H1 (cell line): ENCODE measurements around the gene GLRB. TPM values are rescaled to one million over a fixed set of nuclear protein-coding genes. Genes with fewer than 3 reads are reported as not detected.
"Not testable (repeated sequence)": the region's sequence is repeated elsewhere in the genome, so short reads cannot be mapped to it uniquely, and the experiment has no call there.

Experiments used
- CTCF ChIA-PET: fragments of 300-600 bp; sonication (Branson Sonifier 250); formaldehyde crosslinking; loops from one replicate; lab custom pipeline; 2021; ENCODE audit not compliant: partially characterized antibody; lab: Charles Lee
- POLR2A ChIA-PET: fragments of 300-600 bp; sonication (Branson Sonifier 250); formaldehyde crosslinking; loops from one replicate; lab custom pipeline; 2021; ENCODE audit warnings: inconsistent platforms; ENCODE audit not compliant: partially characterized antibody; lab: Charles Lee
- DNase-seq, 2 experiments: peaks; one replicate each; pipeline versions ENCODE4 v3.0.0 to v3.0.0-alpha.2; 2010 to 2022; ENCODE audit warnings: low spot score in 2 of 2, low read depth in 1 of 2, mixed read lengths in 1 of 2
- FAIRE-seq: peaks from 2 replicates; lab custom pipeline; 2011; peaks lifted over from hg19 to GRCh38; lab: Jason Lieb, UNC
- H2AFZ ChIP-seq: 2 replicates; pipeline ENCODE4 v1.8.1; 2012; ENCODE audit warnings: low read length, inconsistent platforms
- H2AK5ac ChIP-seq: 2 replicates; pipeline ENCODE4 v1.6.1; 2013; ENCODE audit warnings: low read depth, low read length
- H2BK120ac ChIP-seq: replicated peaks from 2 replicates; pipeline ENCODE3; 2013; ENCODE audit warnings: low read depth, low read length, inconsistent platforms
- H2BK12ac ChIP-seq: 2 replicates; pipeline ENCODE4 v1.6.1; 2013; ENCODE audit warnings: low read depth, low read length
- H2BK15ac ChIP-seq: 2 replicates; pipeline ENCODE4 v1.6.1; 2013; ENCODE audit warnings: low read length
- H2BK20ac ChIP-seq: 2 replicates; pipeline ENCODE4 v1.6.1; 2013; ENCODE audit warnings: low read length
- H2BK5ac ChIP-seq: 2 replicates; pipeline ENCODE4 v1.6.1; 2013; ENCODE audit warnings: low read depth, low read length
- H3K14ac ChIP-seq: 2 replicates; pipeline ENCODE4 v1.6.1; 2013; ENCODE audit warnings: inconsistent platforms; ENCODE audit not compliant: insufficient read length
- H3K18ac ChIP-seq: 2 replicates; pipeline ENCODE4 v1.6.1; 2013; ENCODE audit warnings: low read length; ENCODE audit errors: extremely low read depth
- H3K23ac ChIP-seq: 2 replicates; pipeline ENCODE4 v1.6.1; 2013; ENCODE audit warnings: inconsistent platforms; ENCODE audit not compliant: insufficient read length
- H3K23me2 ChIP-seq: 2 replicates; pipeline ENCODE4 v1.6.1; 2013; ENCODE audit warnings: low read depth, low read length
- H3K27ac ChIP-seq: 2 replicates; pipeline ENCODE4 v1.6.1; 2011; ENCODE audit warnings: low read depth, low read length, inconsistent platforms
- H3K27me3 ChIP-seq, 4 experiments: replicated peaks in 1 of 4; 1 replicate in 1 of 4; 2 replicates in 3 of 4; pipeline versions ENCODE4 v1.6.1 to v1.8.1; 2011 to 2013; ENCODE audit warnings: low read length in 3 of 4, mild to moderate bottlenecking in 3 of 4, inconsistent platforms in 2 of 4, mixed read lengths in 2 of 4, moderate library complexity in 1 of 4; ENCODE audit not compliant: control insufficient read depth in 3 of 4, insufficient read depth in 3 of 4; ENCODE audit errors: extremely low read depth in 1 of 4
- H3K36me3 ChIP-seq, 4 experiments: 2 replicates each; pipeline versions ENCODE4 v1.6.1 to v1.8.1; 2011 to 2013; ENCODE audit warnings: mild to moderate bottlenecking in 4 of 4, low read length in 3 of 4, moderate library complexity in 2 of 4, control low read depth in 1 of 4, inconsistent platforms in 1 of 4; ENCODE audit not compliant: insufficient read depth in 4 of 4, control insufficient read depth in 2 of 4
- H3K4ac ChIP-seq: replicated peaks from 2 replicates; pipeline ENCODE3; 2013; ENCODE audit warnings: low read length, low read depth, mixed read lengths, inconsistent platforms; ENCODE audit not compliant: insufficient read length
- H3K4me1 ChIP-seq, 4 experiments: replicated peaks in 1 of 4; 1 replicate in 1 of 4; 2 replicates in 3 of 4; pipeline versions ENCODE4 v1.6.1 to v1.8.1; 2011 to 2013; ENCODE audit warnings: low read length in 3 of 4, inconsistent platforms in 2 of 4, mixed read lengths in 1 of 4; ENCODE audit not compliant: insufficient read depth in 4 of 4, control insufficient read depth in 3 of 4
- H3K4me2 ChIP-seq, 2 experiments: 2 replicates each; pipeline versions ENCODE4 v1.6.1 to v1.8.1; 2011 to 2013; ENCODE audit warnings: low read depth in 2 of 2, low read length in 2 of 2, control low read depth in 1 of 2, inconsistent platforms in 1 of 2, mild to moderate bottlenecking in 1 of 2; ENCODE audit not compliant: insufficient read depth in 1 of 2
- H3K4me3 ChIP-seq, 4 experiments: fragments of 200-600, 300-600 bp in 1 of 4; sonication (generic), shearing (Covaris generic), sonication (Bioruptor Twin) in 1 of 4; 2 replicates each; pipeline versions ENCODE4 v1.5.1 to v1.8.1; 2011 to 2016; ENCODE audit warnings: low read length in 4 of 4, low read depth in 3 of 4, control low read depth in 2 of 4, inconsistent platforms in 2 of 4, mild to moderate bottlenecking in 2 of 4, mixed read lengths in 1 of 4, moderate library complexity in 1 of 4; ENCODE audit not compliant: insufficient read depth in 2 of 4; ENCODE audit errors: extremely low read depth in 1 of 4
- H3K56ac ChIP-seq: replicated peaks from 2 replicates; pipeline ENCODE3; 2013; ENCODE audit warnings: low read depth, mild to moderate bottlenecking, mixed read lengths, low read length, inconsistent platforms; ENCODE audit not compliant: insufficient read length
- H3K79me1 ChIP-seq: 2 replicates; pipeline ENCODE4 v1.6.1; 2013; ENCODE audit warnings: low read depth, low read length, control low read depth
- H3K79me2 ChIP-seq, 2 experiments: 2 replicates each; pipeline versions ENCODE4 v1.6.1 to v1.8.1; 2012 to 2013; ENCODE audit warnings: low read length in 2 of 2, mild to moderate bottlenecking in 2 of 2, inconsistent platforms in 1 of 2; ENCODE audit not compliant: insufficient read depth in 2 of 2, control insufficient read depth in 1 of 2
- H3K9ac ChIP-seq, 4 experiments: replicated peaks in 1 of 4; 1 replicate in 1 of 4; 2 replicates in 3 of 4; pipeline versions ENCODE4 v1.6.1 to v1.8.1; 2011 to 2013; ENCODE audit warnings: low read depth in 3 of 4, low read length in 3 of 4, control low read depth in 2 of 4, mild to moderate bottlenecking in 2 of 4, moderate library complexity in 2 of 4, inconsistent platforms in 1 of 4; ENCODE audit errors: extremely low read depth in 1 of 4
- H3K9me3 ChIP-seq, 2 experiments: 2 replicates each; pipeline versions ENCODE4 v1.6.1 to v1.8.1; 2012 to 2013; ENCODE audit warnings: mild to moderate bottlenecking in 2 of 2, moderate library complexity in 2 of 2, control low read depth in 1 of 2, inconsistent platforms in 1 of 2, low read depth in 1 of 2, low read length in 1 of 2, mixed read lengths in 1 of 2; ENCODE audit not compliant: insufficient read depth in 2 of 2
- H4K20me1 ChIP-seq, 2 experiments: replicated peaks in 1 of 2; 2 replicates each; pipeline versions ENCODE3 to v1.8.1; 2011 to 2013; ENCODE audit warnings: inconsistent platforms in 2 of 2, low read length in 2 of 2, mild to moderate bottlenecking in 1 of 2; ENCODE audit not compliant: insufficient read depth in 2 of 2, control insufficient read depth in 1 of 2
- H4K5ac ChIP-seq: 2 replicates; pipeline ENCODE4 v1.6.1; 2013; ENCODE audit warnings: low read length, low read depth, mixed read lengths, inconsistent platforms; ENCODE audit not compliant: insufficient read length
- H4K8ac ChIP-seq: 2 replicates; pipeline ENCODE4 v1.8.0; 2013; ENCODE audit warnings: mild to moderate bottlenecking, moderate library complexity, low read length, inconsistent platforms; ENCODE audit not compliant: insufficient read depth; ENCODE audit errors: extremely low read depth
- H4K91ac ChIP-seq: replicated peaks from 2 replicates; pipeline ENCODE3; 2013; ENCODE audit warnings: low read length, mixed read lengths, inconsistent platforms; ENCODE audit not compliant: insufficient read length
- SP2 ChIP-seq: IDR thresholded peaks from 2 replicates; pipeline ENCODE4 v1.6.1; 2012; ENCODE audit warnings: mild to moderate bottlenecking, low read length, inconsistent platforms
- WGBS, 2 experiments: shearing (Covaris generic) in 1 of 2; methylation state at CpG; one replicate each; pipeline versions ENCODE4 v1.1.6 to v1.1.7; 2013 to 2015; ENCODE audit warnings: low lambda C conversion rate in 2 of 2, mixed read lengths in 2 of 2, inconsistent platforms in 1 of 2, low coverage in 1 of 2, missing lambda C conversion rate in 1 of 2; ENCODE audit not compliant: insufficient replicate concordance in 2 of 2, insufficient coverage in 1 of 2, insufficient read length in 1 of 2; ENCODE audit errors: extremely low coverage in 1 of 2, missing lambda C conversion rate in 1 of 2; 5-methylcytosine and 5-hydroxymethylcytosine counted together
- polyA plus RNA-seq, 7 experiments: library from polyadenylated mRNA; depleted of rRNA in 3 of 7; stranded (reverse) in 5 of 7; unstranded in 2 of 7; fragments of >200 nt in 5 of 7; fragments of 200-250 nt in 2 of 7; gene quantifications; 1 replicate in 5 of 7; 2 replicates in 1 of 7; 4 replicates in 1 of 7; pipeline versions ENCODE4 v1.2.1 to v1.2.3, GENCODE V29; 2011 to 2013; ENCODE audit warnings: missing spikeins in 2 of 7, mixed read lengths in 2 of 7
- total RNA-seq: library from RNA; stranded (reverse); fragmentation: NEBNext Ultra II Directional; extraction: Animal tissue kit (Norgen Biotek cat#: 25700); gene quantifications from 2 replicates; pipeline ENCODE4 v1.2.1, GENCODE V29; 2021

Gene GLRB
- total and polyA plus RNA-seq, 2 of the 8 experiments (the other 6 are each of a cell fraction or from before 2014, with no cell fraction given) = 0.33 to 1.1 TPM

- TF ChIP-seq SP2 = no peak
- TF ChIP-seq, all 59 proteins: peak for 0
Observed at GRCh38 chr4:157057218-157057617, 18.7 kb upstream of the GLRB start (continued).

- WGBS, 2 experiments = 79% methylated on average over 5 of the region's 5 CpGs; no CpG with 5 or more reads in 1 of the 2 experiments
- H3K9ac ChIP-seq, H3K14ac ChIP-seq, H2BK20ac ChIP-seq, H3K18ac ChIP-seq, H3K56ac ChIP-seq, H2AFZ ChIP-seq, H3K36me3 ChIP-seq, H4K8ac ChIP-seq, H2BK15ac ChIP-seq, H4K5ac ChIP-seq, FAIRE-seq, H2AK5ac ChIP-seq, H3K27me3 ChIP-seq, H3K4me3 ChIP-seq, H2BK5ac ChIP-seq, H4K91ac ChIP-seq, H4K20me1 ChIP-seq, H3K79me1 ChIP-seq, H3K27ac ChIP-seq, H3K79me2 ChIP-seq, POLR2A ChIA-PET, H2BK120ac ChIP-seq, H3K4me2 ChIP-seq, H3K9me3 ChIP-seq, H2BK12ac ChIP-seq, H3K23me2 ChIP-seq, H3K23ac ChIP-seq, DNase-seq, H3K4ac ChIP-seq, H3K4me1 ChIP-seq: not testable (repeated sequence)
- CTCF ChIA-PET = interaction anchor here (1.1 to 2.0 kb wide), 3 partner anchors 13 to 96 kb away, joined by 3 to 6 read pairs (median 5); no protein-coding TSS in a partner anchor
Observed at GRCh38 chr4:157058899-157059298, 17.1 kb upstream of the GLRB start.
